Activated CD4-positive, alpha-beta T cell treated with anti-CD3 and anti-CD28 coated beads, Interleukin-2, Interleukin-6, amounts not matched to agents 100 ng/mL and 50 ng/mL, durations not matched to agents 16 hours and 8 hours (primary cell): Measurements from ENCODE around the gene IL21R.

Experiments
- DNase-seq: peaks from one replicate; pipeline ENCODE4 v3.0.0-alpha.2; 2020

Gene IL21R

DNA sequence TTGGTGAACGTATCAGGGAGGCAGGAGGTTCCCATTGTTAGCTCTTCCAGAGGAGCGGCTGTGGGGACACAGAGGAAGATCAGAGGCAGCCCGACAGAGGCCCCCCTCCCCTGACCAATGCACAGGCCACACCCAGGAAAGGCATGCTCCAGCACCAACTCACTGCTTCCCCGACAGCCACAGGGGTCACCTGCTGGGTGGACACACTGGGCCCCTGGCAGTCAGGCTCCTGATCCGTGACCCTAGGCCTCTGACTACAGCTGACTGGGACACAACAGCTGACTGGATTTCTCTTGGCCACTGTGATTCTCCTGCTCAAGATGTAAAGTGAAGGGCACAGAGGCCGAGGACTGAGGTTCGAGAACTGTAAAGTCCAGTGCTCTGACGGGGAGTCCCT lies 63.5 kb downstream of the IL21R start:
- no peak for DNase-seq

GRCh38 chr16:27468941-27469531 lies 67.1 kb downstream of the IL21R start:
- no peak for DNase-seq

- DNase-seq: no peak
Observed at GRCh38 chr16:27470567-27471431, 68.8 kb downstream of the IL21R start.

- DNase-seq: no peak
Observed at GRCh38 chr16:27471661-27472060, 69.7 kb downstream of the IL21R start.

- DNase-seq: no peak
Observed at GRCh38 chr16:27472091-27473020, 70.4 kb downstream of the IL21R start.

GRCh38 chr16:27473101-27473900 lies 71.3 kb downstream of the IL21R start:
- no peak for DNase-seq

DNA sequence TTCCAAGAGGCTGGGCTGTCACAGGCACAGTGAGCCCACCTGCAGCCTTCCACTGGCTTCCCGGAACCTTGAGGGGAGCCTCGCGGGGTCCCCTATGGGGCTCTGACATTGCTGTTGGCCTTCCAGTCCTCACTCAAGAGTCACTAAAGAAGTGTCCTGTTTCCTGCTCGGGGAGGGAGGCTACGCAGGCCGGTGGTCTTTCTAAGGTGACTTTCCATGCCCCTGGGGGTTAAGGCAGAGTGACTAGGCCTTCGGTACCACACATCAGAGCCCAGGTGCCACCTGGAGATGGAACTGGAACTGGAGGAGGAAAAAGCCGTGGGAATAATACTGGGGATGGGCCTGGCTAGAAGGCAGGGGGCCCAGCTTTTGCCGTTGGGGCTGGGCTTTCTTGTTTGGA lies 72.1 kb downstream of the IL21R start:
- no peak for DNase-seq

GRCh38 chr16:27474921-27475320 lies 72.9 kb downstream of the IL21R start:
- no peak for DNase-seq

- no peak for DNase-seq
Observed at GRCh38 chr16:27475561-27475960, 73.6 kb downstream of the IL21R start.

DNA sequence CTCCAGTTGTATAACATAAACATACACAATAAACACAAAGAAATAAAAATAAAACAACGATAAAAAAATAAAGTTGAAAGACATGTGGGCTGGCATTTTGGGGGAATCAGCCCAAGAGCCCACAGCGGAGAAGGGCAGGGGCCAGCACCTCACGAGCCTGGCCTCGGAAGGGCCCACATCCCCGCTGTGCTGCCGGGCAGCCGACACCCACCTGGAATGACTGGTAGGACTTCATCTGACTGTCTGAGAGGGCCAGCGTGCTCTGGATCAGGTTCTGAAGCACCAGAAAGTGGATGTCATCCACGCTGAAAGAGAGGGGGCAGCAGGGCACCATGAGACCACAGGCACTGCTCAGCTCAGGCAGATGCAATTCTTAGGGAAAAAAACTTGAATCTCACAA lies 74.3 kb downstream of the IL21R start:
- DNase-seq: no peak

DNA sequence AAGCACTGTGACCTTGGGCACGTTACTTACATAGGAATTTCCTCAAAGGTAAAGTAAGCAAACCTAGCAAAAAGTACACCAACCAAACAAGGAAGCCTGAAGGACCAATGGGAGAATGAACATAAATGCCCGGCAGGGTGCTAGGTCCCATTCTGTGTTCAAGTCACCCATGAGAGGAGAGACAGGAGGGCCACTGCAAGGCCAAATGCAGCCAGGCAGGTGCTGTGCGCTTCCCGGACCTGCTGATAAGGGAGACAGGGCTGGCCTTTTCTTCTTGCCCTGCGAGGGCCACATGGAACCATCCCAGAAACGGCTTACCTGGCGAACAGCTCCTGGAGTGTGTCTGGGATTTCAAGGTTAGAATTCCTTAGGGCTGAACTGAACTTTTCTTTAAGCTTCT lies 78.8 kb downstream of the IL21R start:
- DNase-seq: no peak

DNA sequence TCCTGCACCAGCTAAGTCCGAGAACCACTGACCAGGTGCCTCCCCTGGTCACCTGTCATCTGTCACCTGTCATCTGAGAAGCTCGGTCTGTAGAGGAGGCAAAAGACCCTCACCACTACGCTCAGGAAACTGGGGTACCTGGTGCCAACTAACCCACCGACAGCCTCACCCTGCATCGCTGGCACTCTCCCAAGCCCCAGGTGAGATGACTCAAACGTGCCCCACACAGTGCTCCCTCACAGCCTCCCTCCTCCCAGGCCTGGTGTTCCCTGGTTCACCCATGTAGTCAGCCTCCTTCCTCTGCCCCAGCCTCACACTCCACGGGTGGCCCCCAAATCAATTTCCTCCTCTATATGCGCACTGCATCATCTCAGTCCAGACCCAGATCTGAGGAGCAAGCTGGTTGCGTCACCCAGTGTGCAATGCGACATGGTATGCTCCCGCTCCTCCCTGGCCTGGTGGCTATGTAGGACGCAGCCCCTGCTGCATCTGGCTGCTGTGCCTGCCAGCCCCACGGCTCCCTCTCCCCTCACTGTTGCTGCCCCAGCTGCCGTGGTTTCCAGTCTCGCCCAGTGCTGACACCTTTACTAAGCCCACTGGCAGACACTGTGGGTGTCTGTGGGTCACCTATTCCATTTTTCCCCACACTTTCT lies 79.4 kb downstream of the IL21R start:
- no peak for DNase-seq

DNA sequence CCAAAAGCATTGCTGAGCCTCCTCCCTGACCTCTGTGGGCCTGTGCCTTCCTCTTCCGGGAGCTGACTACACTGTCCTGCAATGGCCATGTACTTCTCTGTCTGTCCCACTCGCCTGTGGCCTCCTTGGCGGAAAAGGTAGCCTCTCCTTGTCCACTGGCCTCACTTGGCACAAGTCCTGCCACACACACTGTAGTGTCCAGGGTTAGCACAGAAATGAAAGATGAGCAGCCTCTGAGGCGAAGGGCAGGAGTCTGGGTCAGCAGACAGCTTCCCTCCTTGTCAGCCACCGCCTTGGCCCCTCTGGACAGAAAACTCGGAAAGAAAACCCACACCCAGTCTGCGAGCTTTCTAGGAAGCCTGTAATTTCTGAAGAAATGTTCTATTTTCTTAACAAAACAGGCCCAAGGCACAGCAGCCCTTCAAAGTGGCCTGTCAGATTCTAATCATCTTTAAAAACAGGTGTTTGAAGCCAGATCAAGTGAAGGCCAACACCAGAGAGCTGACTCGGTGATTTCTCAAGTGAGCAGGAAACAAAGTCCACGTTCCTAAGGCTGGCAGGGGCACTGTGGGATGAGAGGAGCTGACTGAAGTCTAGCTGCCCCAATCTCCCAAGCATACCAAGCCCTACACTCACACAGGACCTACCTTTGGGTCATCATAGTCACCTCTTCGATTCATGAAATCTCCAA lies 80.6 kb downstream of the IL21R start:
- no peak for DNase-seq

GRCh38 chr16:27483088-27483437 lies 81.1 kb downstream of the IL21R start:
- no peak for DNase-seq

- no peak for DNase-seq
Observed at GRCh38 chr16:27483624-27484023, 81.7 kb downstream of the IL21R start.

DNA sequence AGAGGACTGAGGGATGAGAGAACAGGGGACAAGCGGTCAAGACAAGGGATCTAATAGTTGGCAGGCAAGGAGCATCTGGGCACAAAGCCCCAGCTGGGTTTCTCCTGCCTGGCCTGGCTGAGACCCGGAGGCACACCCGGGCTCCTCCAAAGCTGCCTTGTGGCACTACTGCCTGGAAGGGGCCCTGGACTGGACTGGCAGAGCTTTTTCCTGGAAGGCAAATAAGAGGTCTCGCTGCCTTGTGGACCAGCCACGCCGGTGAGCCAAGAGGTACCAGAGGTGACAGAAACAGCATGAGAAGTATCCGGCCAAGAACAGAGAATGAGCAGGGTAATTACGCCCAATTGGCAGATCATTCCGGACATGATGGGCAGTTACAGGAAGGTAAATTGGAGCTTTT lies 83.2 kb downstream of the IL21R start:
- no peak for DNase-seq

GRCh38 chr16:27485811-27486210 lies 83.8 kb downstream of the IL21R start:
- no peak for DNase-seq

GRCh38 chr16:27486344-27486743 lies 84.4 kb downstream of the IL21R start:
- no peak for DNase-seq

DNA sequence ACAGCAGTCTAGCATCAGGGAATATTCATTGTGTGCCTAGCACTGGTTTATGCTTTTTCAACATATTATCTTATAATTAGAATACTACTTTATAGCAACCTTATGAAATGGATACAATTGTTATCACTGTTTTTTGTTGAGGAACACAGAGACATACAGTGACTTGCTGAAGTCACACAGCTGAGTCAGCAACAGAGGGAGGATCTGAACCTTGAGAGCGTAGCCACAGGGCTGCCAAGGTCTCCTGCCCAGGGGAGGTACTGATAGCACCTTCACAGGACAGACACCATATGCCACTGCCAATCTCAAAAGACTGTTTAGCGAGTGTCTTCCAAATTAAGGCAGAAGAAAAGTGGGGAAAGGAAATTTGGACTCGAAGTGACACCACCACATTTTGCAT lies 84.8 kb downstream of the IL21R start:
- no peak for DNase-seq

- DNase-seq: no peak
Observed at GRCh38 chr16:27489421-27489820, 87.4 kb downstream of the IL21R start.

DNA sequence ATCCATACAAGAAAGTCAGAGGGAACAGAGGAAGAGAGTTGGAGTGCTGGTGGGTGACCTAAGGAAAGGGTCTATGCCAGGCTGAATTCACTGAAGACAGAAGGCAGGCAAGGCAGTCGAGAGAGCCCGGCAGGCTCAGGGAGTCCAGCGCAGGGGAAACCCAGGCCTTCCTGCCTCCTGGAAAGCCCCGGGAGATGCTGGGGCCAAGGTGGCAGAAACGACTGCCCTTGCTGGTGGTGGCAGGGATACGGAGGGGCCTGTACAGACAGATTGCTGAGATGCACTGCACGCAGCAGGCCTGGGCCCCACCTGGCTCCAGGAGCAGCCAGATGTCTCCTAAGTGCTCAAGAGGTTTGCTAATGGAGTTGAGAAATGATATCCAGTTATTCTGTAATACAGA lies 87.9 kb downstream of the IL21R start:
- no peak for DNase-seq
